Central memory CD8-positive, alpha-beta T cell (primary cell): ENCODE data around the gene ENTPD2.

ENCODE experiments used
- ATAC-seq: fragments of 150-1000 bp; cut with Tn5 transposase; replicated peaks from 2 replicates; pipeline ENCODE4 v1.10.0; 2022; ENCODE audit warnings: mild to moderate bottlenecking, moderate FRiP score, moderate number of reproducible peaks; ENCODE audit not compliant: poor library complexity, severe bottlenecking; ENCODE audit errors: extremely low read depth
- DNase-seq, 2 donors: peaks; one replicate each; pipeline ENCODE4 v3.0.0; 2021; ENCODE audit warnings: low spot score in 2 of 2
- H3K27ac Mint-ChIP-seq: one replicate; pipeline ENCODE4 v1.8.0; 2022; ENCODE audit warnings: low read depth, mild to moderate bottlenecking, moderate library complexity, mixed read lengths
- H3K27me3 Mint-ChIP-seq: one replicate; pipeline ENCODE4 v1.8.0; 2022; ENCODE audit warnings: mixed read lengths
- H3K36me3 Mint-ChIP-seq: one replicate; pipeline ENCODE4 v1.8.0; 2022; ENCODE audit warnings: mild to moderate bottlenecking, moderate library complexity, mixed read lengths; ENCODE audit not compliant: insufficient read depth
- H3K4me1 Mint-ChIP-seq: one replicate; pipeline ENCODE4 v1.8.0; 2022; ENCODE audit warnings: mixed read lengths
- H3K4me3 Mint-ChIP-seq: one replicate; pipeline ENCODE4 v1.8.0; 2022; ENCODE audit warnings: mild to moderate bottlenecking, moderate library complexity, mixed read lengths
- H3K9me3 Mint-ChIP-seq: one replicate; pipeline ENCODE4 v1.8.0; 2022; ENCODE audit warnings: mixed read lengths

The ENTPD2 gene

DNA sequence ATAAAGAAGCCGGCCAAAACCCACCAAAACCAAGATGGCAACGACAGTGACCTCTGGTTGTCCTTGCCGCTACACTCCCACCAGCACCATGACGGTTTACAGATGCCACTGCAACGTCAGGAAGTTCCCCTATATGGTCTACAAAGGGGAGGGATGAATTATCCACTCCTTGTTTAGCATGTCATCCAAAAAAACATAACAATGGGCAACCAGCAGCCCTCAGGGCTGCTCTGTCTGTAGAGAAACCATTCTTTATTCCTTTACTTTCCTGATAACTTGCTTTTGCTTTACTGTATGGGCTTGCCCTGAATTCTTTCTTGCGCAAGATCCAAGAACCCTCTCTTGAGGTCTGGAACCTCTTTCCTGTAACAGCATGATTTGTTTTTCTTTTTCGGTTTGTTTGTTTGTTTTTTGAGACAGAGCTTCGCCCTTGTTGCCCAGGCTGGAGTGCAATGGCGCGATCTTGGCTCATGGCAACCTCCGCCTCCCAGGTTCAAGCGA, 21.5 kb upstream of the ENTPD2 start:
- Mint-ChIP-seq H3K4me3 (no peak overlapping the region), H3K27me3 (no peaks in the 10 kb centered on the region), H3K27ac (no peak overlapping the region), H3K36me3 (peaks cover 10% of the 10 kb centered on the region), H3K4me1 (peaks cover 9% of the 10 kb centered on the region), H3K9me3 (no peaks in the 10 kb centered on the region)
- DNase-seq (no peak), ATAC-seq (no peak)

DNA sequence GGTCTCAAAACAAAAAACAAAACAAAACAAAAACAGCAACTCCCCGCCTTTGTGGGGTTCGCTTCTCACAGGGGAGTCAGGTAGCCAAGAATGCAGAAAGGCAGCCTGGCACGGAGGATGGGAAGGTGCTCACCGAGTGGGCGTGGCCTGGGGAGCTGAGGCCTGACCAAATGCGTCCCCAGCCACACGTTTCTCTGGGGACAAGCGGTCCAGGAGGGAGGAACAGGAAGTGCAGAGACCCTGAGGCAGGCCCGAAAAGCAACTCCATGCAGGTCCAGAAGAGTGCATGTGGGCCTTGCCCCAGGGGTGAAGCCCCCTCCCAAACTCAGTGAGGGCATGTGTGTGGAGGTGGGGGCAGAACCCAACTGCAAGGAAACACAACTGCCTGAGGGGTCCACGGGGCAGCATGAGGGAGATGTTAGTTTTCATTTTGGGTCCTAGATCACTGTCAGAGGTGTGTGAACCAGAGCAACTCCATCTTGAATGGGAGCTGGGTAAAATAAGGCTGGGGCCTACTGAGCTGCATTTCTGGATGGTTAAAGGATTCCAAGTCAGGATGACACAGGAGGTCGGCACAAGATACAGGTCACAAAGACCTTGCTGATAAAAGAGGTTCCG, 20.9 kb upstream of the ENTPD2 start:
- no peak overlapping the region for H3K4me3 Mint-ChIP-seq
- no peak overlapping the region for H3K27ac Mint-ChIP-seq
- H3K4me1 Mint-ChIP-seq: peaks cover 9% of the 10 kb centered on the region
- H3K9me3 Mint-ChIP-seq: no peaks in the 10 kb centered on the region
- H3K27me3 Mint-ChIP-seq: no peaks in the 10 kb centered on the region
- peaks cover 10% of the 10 kb centered on the region for H3K36me3 Mint-ChIP-seq
- DNase-seq (no peak), ATAC-seq (no peak)

DNA sequence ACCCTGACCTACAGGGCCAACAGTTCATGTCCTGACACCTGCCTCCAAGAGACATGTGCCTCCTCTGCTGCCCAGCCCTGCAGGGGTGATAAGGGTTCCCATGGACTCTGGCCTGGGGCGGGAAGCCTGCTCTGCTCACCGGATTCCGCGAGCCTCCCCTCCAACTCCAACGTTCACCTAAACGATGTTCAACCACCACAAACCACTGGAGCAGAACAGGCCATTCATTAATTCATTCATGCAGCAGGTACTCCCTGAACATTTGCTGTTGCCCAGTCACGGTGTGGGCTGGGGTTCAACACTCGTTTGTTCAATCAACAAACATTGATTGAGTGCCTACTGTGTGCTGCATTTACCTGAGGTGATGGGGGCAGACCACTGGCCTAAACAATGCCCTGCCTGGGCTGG, 20.1 kb upstream of the ENTPD2 start:
- Mint-ChIP-seq H3K27ac (no peak overlapping the region), H3K4me3 (no peak overlapping the region), H3K4me1 (peaks cover 9% of the 10 kb centered on the region), H3K27me3 (no peaks in the 10 kb centered on the region), H3K9me3 (no peaks in the 10 kb centered on the region), H3K36me3 (peaks cover 7% of the 10 kb centered on the region)
- ATAC-seq (no peak), DNase-seq (no peak)

DNA sequence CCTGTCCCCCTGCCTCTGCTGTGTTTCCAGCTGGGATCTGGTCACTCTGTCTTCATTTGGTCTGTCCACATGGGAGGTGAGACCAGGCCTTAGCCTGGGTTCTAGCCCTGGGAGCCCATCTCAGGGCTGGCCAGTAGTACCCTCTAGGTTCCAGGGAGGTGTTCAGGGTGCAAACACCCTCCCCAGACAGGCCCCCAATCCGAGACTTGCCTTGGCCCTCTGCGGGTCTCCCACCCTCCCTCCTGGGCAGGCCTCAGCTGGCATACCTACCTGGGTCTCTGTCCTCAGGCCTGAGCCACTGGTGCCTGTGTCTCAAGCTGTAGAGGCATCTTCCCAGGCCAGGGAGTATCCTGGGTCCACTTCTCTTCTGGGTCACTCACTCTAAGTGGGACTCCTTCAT, 17.4 kb upstream of the ENTPD2 start:
- Mint-ChIP-seq H3K27ac (no peak overlapping the region), H3K36me3 (peaks cover 5% of the 10 kb centered on the region), H3K9me3 (no peaks in the 10 kb centered on the region), H3K4me1 (peaks cover 15% of the 10 kb centered on the region), H3K27me3 (no peaks in the 10 kb centered on the region), H3K4me3 (peak overlapping the region; percentile 82)
- ATAC-seq (no peak), DNase-seq (no peak)

DNA sequence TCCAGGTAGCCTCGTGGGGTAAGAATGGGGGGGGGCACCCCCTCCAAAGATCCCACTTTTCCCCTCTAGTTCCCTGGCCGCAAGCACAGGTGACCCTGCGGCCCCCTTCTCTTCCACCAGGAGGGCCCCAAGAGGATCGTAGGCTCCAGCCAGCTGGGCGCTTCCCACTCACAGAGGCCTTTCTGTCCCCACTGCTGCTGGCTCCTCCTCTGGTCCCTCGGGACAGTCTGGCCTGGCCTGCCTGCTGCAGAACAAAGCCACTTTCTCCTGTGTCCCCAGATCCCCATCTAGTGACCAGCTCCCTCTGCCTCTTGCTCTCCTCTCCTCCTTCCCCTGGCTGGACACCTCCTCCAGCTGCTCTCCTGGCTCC, 17.0 kb upstream of the ENTPD2 start:
- H3K27me3 Mint-ChIP-seq: no peaks in the 10 kb centered on the region

DNA sequence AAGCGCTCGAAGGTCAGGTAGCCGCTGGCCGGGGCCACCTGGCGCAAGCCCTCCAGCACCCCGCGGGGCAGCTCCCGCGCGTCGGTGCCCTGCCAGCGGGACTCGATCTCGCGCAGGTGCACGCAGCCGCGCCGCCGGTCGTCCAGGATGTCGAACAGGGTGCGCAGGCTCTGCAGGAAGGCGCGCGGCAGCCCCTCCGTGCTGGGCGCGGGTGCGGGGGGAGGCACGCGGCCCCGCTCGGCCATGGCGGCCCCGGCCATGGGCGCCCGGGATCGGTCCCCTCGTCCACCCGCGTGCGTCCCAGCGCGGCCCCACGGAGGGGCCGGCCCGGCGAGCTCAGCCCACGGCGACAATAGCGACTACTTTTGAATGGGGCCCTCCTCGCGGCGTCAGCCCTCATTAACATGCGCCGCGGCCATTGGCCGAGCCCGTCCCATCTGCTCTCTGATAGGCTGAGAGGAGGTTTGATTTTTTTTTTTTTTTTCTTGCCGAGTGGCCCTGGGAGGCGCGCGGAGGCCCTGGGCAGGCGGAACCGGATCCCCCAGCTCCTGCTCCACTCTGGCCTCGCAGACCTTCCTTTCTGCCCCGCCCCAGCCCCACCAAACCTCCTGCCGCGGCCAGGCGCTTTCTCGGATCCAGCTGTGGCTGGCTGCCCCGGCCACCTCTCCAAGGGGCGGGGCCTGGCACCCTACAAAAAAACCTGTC, 16.5 kb upstream of the ENTPD2 start, which contains the start of gene SAPCD2:
Gene SAPCD2 (minus strand): TSS at position 357 of the 705 bp plus-strand sequence. CDS start 97 bp downstream, at position 260.
- H3K36me3 Mint-ChIP-seq: peaks cover 5% of the 10 kb centered on the region
- H3K27ac Mint-ChIP-seq: no peak within 1 kb of the TSS
- peaks cover 15% of the 10 kb centered on the region for H3K4me1 Mint-ChIP-seq
- no peaks in the 10 kb centered on the region for H3K27me3 Mint-ChIP-seq
- peak within 1 kb of the TSS; percentile 82 for H3K4me3 Mint-ChIP-seq
- DNase-seq (peak; percentile 67 to 72), ATAC-seq (peak; percentile 93)
- H3K9me3 Mint-ChIP-seq: no peaks in the 10 kb centered on the region

More for the DNA sequence above, 17.0 kb upstream of the ENTPD2 start:
- H3K4me3 Mint-ChIP-seq: peak overlapping the region; percentile 82
- ATAC-seq: no peak
- peaks cover 5% of the 10 kb centered on the region for H3K36me3 Mint-ChIP-seq
- DNase-seq: no peak
- H3K4me1 Mint-ChIP-seq: peaks cover 15% of the 10 kb centered on the region
- no peaks in the 10 kb centered on the region for H3K9me3 Mint-ChIP-seq
- no peak overlapping the region for H3K27ac Mint-ChIP-seq

DNA sequence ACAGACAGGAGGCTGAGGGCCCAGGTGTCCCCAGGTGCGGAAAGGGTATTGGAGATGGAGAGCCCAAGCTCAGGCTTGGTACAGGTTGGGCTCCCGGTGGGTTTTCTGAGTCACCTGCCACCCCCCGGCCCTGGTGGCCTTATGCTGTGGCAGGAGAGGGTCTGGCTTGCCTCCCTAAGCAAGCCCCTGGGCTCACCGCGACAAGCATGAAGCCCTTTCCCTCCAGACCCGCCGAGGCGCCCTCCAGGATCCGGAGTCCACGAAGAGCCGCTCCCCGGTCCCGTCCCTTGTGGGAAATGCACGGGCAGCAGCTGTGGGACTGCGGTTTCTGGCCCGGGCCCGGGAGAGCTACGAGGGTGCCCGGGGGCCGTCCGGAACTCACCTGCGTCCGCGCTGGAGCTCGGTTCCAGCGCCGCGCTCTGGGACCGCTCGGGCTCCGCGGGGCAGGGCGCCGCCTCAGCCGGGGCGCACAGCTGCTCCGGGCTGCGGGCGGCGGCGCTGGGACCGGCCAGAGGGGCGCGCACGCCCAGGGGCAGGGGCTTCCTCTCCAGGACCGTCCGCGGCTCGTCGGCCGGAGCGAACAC, 15.7 kb upstream of the ENTPD2 start:
- DNase-seq (no peak), ATAC-seq (no peak)
- H3K27ac Mint-ChIP-seq: no peak overlapping the region
- H3K9me3 Mint-ChIP-seq: no peaks in the 10 kb centered on the region
- H3K4me3 Mint-ChIP-seq: peak overlapping the region; percentile 58
- peaks cover 15% of the 10 kb centered on the region for H3K4me1 Mint-ChIP-seq
- H3K27me3 Mint-ChIP-seq: no peaks in the 10 kb centered on the region
- peaks cover 5% of the 10 kb centered on the region for H3K36me3 Mint-ChIP-seq

DNA sequence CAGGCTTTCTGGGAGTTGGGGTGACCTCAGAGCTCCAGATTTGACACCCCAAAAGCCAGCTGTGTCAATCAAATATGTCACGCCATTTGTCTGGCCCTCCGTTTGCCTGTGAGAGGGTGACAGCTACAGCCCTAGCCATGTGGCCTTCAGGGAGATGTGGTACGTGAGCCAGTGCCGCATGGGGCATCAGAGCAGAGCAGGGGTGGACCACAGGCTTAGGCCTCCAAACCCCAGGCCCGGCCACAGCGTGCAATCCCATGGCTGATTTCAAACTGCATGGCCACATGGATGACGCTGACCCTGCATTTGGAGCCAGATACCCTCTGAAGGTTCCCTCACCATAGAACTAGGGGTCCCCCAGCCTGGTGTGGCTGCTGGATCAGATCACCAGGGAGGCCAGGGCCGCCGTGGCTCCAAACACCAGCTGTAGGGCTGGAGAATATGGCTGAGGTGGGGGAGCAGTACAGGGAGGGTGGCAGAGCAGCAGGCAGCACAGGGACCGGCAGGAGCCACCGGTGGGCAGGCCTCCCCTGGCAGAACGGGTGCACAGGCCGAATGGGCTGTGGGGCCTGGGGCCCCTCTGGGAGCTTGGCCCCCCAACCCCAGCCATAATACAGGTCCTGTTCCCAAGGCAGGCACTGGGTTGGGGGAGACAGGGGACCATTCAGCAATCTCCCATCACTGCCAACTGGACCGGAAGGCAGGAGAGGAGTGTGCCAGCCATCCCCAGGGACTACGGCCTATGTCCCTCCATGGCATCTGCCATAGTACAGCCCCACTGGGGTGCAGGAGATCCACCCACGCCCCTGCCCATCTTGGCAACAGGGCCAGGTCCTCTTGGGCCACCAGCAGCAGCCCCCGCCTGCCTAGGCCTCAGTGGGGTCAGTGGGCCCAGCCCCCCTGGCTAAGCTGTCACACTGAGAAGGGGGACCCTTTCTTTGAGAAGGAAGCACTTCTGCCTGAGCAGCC, 15.0 kb upstream of the ENTPD2 start:
- no peak for DNase-seq
- peaks cover 5% of the 10 kb centered on the region for H3K36me3 Mint-ChIP-seq
- H3K27ac Mint-ChIP-seq: no peak overlapping the region
- peak overlapping the region; percentile 58 for H3K4me3 Mint-ChIP-seq
- no peak for ATAC-seq
- H3K27me3 Mint-ChIP-seq: no peaks in the 10 kb centered on the region
- H3K4me1 Mint-ChIP-seq: peaks cover 15% of the 10 kb centered on the region
- no peaks in the 10 kb centered on the region for H3K9me3 Mint-ChIP-seq

DNA sequence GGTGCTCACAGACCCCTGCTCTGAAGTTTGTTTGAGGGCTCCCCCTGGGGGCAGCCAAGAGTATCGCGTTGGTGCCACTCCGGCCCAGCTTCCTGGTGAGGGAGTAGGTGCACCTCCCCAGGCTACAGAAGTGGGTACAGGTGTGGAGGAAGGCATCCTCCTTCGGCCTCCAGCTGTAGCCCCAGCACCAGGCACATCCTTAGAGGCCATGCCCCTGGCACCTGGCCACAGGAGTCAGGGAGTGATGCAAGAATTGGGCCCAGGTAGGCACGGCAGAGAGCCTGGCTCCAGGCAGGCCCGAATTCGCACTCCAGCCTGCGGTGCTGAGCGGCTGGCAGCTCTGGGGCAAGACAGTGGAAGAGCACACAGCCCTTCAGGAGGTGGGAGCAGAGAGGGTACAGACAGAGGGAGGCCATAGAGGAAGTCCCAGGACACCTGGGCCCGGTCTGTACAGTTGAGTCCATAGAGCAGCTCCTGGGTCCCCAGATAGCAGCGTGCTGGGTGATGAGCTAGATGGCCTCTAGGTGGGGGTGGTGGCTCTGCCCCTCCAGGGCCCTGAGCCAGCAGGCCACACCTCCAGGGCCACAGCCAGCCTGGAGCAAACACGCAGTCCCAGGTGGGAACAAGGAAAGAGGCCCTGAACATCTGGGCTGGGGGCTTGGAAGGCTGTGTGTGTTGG, 14.1 kb upstream of the ENTPD2 start:
- ATAC-seq (peak; percentile 52), DNase-seq (peak; percentile 79 to 83)
- Mint-ChIP-seq H3K9me3 (no peaks in the 10 kb centered on the region), H3K4me1 (peaks cover 15% of the 10 kb centered on the region), H3K36me3 (peaks cover 5% of the 10 kb centered on the region), H3K4me3 (peak overlapping the region; percentile 53), H3K27ac (no peak overlapping the region), H3K27me3 (no peaks in the 10 kb centered on the region)

DNA sequence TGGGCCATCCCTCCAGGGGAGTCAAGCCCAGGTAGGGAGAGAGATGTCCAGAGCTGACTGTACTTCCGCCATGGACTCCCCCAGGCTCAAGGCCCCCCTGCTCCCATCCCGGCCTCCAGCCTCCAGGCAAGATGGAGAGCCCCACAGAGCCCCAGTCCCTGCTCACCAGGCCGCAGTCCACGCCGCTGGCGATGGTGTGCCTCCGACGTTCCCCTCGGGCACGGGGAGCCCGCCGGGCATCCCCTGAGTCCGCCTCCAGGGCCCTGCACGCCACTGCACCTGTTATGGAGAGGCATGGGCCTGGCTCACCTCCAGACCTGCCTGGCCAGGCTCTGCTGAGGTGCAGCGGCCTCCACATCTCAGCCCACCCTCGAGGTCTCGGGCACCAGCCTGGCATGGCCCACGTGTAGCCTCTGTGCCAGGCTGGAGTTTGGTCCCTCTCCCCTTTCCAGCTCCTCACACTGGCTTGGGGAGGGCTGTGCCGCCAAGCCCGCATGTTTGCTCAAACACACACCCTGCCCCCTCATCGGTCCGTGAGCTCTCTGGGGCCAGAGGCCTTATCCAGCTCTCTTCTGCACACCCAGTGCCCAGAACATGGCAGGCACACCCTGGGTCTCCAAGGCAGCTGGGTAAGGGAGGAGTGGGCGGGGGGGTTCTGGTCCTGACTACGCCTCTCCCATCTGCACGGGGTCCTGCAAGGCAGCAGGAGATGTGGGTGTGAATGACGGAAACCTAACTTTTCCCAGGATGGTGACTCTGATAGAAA, 12.4 kb upstream of the ENTPD2 start:
- peaks cover 14% of the 10 kb centered on the region for H3K4me1 Mint-ChIP-seq
- H3K4me3 Mint-ChIP-seq: no peak overlapping the region
- ATAC-seq: no peak
- no peak overlapping the region for H3K27ac Mint-ChIP-seq
- no peak for DNase-seq
- no peaks in the 10 kb centered on the region for H3K9me3 Mint-ChIP-seq
- H3K36me3 Mint-ChIP-seq: peaks cover 5% of the 10 kb centered on the region
- H3K27me3 Mint-ChIP-seq: no peaks in the 10 kb centered on the region

DNA sequence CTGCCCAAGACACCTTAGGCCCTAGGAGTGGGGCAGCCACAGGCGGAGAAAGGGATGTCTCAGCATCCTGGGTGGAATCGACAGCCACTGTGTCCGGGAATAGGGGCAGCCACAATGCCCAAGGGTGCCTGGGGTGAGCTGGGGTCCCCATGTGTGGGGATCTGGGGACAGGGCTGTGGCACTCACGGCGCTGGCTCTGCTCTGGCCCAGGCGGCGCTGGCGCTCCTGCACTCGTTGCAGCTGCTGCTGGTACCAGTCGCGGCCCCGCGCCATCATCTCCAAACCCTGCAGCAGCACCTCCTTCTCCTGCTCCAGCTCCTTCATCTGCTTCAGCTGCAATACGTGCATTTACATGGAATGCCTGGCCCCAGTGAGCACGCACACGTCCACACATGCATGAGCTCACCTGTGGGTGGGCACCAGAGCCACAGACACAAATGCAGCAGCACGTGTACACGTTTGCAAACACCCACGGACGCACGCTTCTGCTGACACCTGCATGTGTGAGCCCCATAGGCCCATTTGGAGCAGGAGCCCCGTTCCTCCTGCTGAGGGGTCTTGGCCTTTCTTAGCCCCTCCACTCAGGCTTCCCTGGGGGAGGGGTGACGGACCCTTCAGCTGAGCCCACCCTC, 11.6 kb upstream of the ENTPD2 start:
- no peak overlapping the region for H3K27ac Mint-ChIP-seq
- H3K4me3 Mint-ChIP-seq: no peak overlapping the region
- H3K4me1 Mint-ChIP-seq: peaks cover 6% of the 10 kb centered on the region
- no peaks in the 10 kb centered on the region for H3K9me3 Mint-ChIP-seq
- H3K36me3 Mint-ChIP-seq: peaks cover 1% of the 10 kb centered on the region
- ATAC-seq (no peak), DNase-seq (no peak)
- no peaks in the 10 kb centered on the region for H3K27me3 Mint-ChIP-seq
